ENCODE data around the gene KBTBD12. TPM values are rescaled to one million over a fixed set of nuclear protein-coding genes. Genes with fewer than 3 reads are reported as not detected.
A peak's percentile ranks its signal among the peaks of the same experiment; 100 is the strongest.
"Not testable (repeated sequence)": the region's sequence is repeated elsewhere in the genome, so short reads cannot be mapped to it uniquely, and the experiment has no call there.

Gene KBTBD12
- total and polyA plus RNA-seq, 9 donors = 7.9 to 18.2 (median 13.9) TPM

- peak; percentile 64 for DNase-seq
- H3K36me3 ChIP-seq (ENCODE audit: control insufficient read depth, insufficient read depth, low read length) = no peaks in the 10 kb centered on the region
- no peaks in the 10 kb centered on the region for H3K9me3 ChIP-seq (replicated peaks; ENCODE audit: control insufficient read depth, low read depth, low read length)
- H3K4me3 ChIP-seq (ENCODE audit: low read length) = no peak overlapping the region
- peak overlapping the region; percentile 1 for H3K27ac ChIP-seq (ENCODE audit: low read length)
- no CpG with 5 or more reads among the region's 3 CpGs for WGBS (ENCODE audit: insufficient coverage)
- H3K27me3 ChIP-seq (ENCODE audit: control insufficient read depth, insufficient read depth, low read length) = peaks cover 2% of the 10 kb centered on the region
- H3K4me1 ChIP-seq (ENCODE audit: control insufficient read depth, insufficient read depth, low read length) = no peaks in the 10 kb centered on the region
Observed at GRCh38 chr3:127899766-127900165, 15.3 kb upstream of the KBTBD12 start.

DNA sequence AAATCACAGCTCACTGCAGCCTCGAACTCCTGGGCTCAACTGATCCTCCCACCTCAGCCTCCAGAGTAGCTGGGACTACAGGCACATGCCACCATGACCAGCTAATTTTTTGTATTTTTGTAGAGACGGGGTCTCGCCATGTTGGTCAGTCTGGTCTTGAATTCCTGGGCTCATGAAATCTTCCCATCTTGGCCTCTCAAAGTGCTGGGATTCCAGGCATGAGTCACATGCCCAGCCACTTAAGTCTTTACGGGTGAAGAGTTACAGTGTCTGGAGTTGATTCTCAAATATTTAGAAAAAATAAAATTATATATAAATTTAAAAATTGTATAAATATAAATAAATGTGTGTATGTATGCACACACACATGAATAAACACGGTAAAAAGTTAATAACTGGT is 14.5 kb upstream of the KBTBD12 start:
- no peak overlapping the region for H3K27ac ChIP-seq (ENCODE audit: low read length)

DNA sequence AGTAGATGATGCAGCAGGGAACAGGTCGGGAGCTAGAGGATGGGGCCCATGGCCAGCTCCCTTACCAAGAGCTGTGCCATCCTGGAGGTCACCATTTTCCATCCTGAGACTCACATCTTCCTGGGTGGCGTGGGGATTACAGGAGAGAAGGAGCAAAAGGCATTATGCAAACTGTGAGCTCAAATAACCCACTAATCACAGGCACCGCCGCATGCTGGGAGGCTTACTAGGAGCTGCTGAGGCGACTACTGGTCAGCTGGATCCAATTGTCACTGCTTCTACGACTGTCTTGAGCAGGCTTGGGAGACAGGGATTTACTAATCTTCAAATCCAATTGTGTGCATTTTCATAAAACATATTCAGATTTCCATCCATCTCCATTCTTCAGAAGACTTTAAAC is 12.5 kb upstream of the KBTBD12 start:
- Histone ChIP-seq H3K27ac (ENCODE audit: low read length) (no peak overlapping the region), H3K4me3 (ENCODE audit: low read length) (no peak overlapping the region), H3K4me1 (ENCODE audit: control insufficient read depth, insufficient read depth, low read length) (no peaks in the 10 kb centered on the region), H3K9me3 (replicated peaks; ENCODE audit: control insufficient read depth, low read depth, low read length) (no peaks in the 10 kb centered on the region), H3K36me3 (ENCODE audit: control insufficient read depth, insufficient read depth, low read length) (no peaks in the 10 kb centered on the region), H3K27me3 (ENCODE audit: control insufficient read depth, insufficient read depth, low read length) (peaks cover 2% of the 10 kb centered on the region)
- DNase-seq = no peak
- WGBS (ENCODE audit: insufficient coverage) = 52% methylated on average over 2 of the region's 6 CpGs

More for the DNA sequence above, 14.5 kb upstream of the KBTBD12 start:
- WGBS (ENCODE audit: insufficient coverage) = no CpG with 5 or more reads among the region's 5 CpGs
- Histone ChIP-seq H3K4me3 (ENCODE audit: low read length) (no peak overlapping the region), H3K27me3 (ENCODE audit: control insufficient read depth, insufficient read depth, low read length) (peaks cover 2% of the 10 kb centered on the region), H3K4me1 (ENCODE audit: control insufficient read depth, insufficient read depth, low read length) (no peaks in the 10 kb centered on the region), H3K36me3 (ENCODE audit: control insufficient read depth, insufficient read depth, low read length) (no peaks in the 10 kb centered on the region), H3K9me3 (replicated peaks; ENCODE audit: control insufficient read depth, low read depth, low read length) (no peaks in the 10 kb centered on the region)
- no peak for DNase-seq

- peaks cover 2% of the 10 kb centered on the region for H3K27me3 ChIP-seq (ENCODE audit: control insufficient read depth, insufficient read depth, low read length)
- H3K27ac ChIP-seq (ENCODE audit: low read length) = no peak overlapping the region
- H3K9me3 ChIP-seq (replicated peaks; ENCODE audit: control insufficient read depth, low read depth, low read length) = no peaks in the 10 kb centered on the region
- H3K4me1 ChIP-seq (ENCODE audit: control insufficient read depth, insufficient read depth, low read length) = no peaks in the 10 kb centered on the region
- WGBS (ENCODE audit: insufficient coverage) = 75% methylated on average over 3 of the region's 6 CpGs
- H3K4me3 ChIP-seq (ENCODE audit: low read length) = no peak overlapping the region
- H3K36me3 ChIP-seq (ENCODE audit: control insufficient read depth, insufficient read depth, low read length) = no peaks in the 10 kb centered on the region
- DNase-seq = no peak
Observed at GRCh38 chr3:127903611-127904375, 11.2 kb upstream of the KBTBD12 start.

DNA sequence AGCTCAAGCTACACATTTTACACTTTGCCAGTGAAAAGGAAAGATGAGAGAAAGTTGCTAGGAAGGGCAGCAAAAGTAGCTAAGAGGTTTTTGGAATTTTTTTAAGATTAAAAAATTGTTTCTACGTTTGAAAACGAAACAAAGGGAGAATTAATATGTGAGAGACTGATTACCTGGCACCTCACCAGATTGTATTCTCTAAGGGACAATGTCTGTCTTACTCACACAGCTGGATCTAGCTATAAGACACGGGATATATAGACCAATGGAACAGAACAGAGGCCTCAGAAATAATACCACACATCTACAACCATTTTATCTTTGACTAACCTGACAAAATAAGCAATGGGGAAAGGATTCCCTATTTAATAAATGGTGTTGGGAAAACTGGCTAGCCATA is 9.5 kb upstream of the KBTBD12 start:
- Histone ChIP-seq H3K4me3 (ENCODE audit: low read length) (no peak overlapping the region), H3K36me3 (ENCODE audit: control insufficient read depth, insufficient read depth, low read length) (no peaks in the 10 kb centered on the region), H3K27ac (ENCODE audit: low read length) (no peak overlapping the region), H3K27me3 (ENCODE audit: control insufficient read depth, insufficient read depth, low read length) (peaks cover 2% of the 10 kb centered on the region), H3K4me1 (ENCODE audit: control insufficient read depth, insufficient read depth, low read length) (peaks cover 9% of the 10 kb centered on the region), H3K9me3 (replicated peaks; ENCODE audit: control insufficient read depth, low read depth, low read length) (no peaks in the 10 kb centered on the region)
- DNase-seq = peak; percentile 76
- no CpG with 5 or more reads among the region's 3 CpGs for whole genome bisulfite sequencing (ENCODE audit: insufficient coverage)

- not testable (repeated sequence) for H3K9me3 ChIP-seq (replicated peaks; ENCODE audit: control insufficient read depth, low read depth, low read length); H3K36me3 ChIP-seq (ENCODE audit: control insufficient read depth, insufficient read depth, low read length); H3K27ac ChIP-seq (ENCODE audit: low read length); H3K4me3 ChIP-seq (ENCODE audit: low read length); DNase-seq; H3K27me3 ChIP-seq (ENCODE audit: control insufficient read depth, insufficient read depth, low read length)
- WGBS (ENCODE audit: insufficient coverage) = 100% methylated on average over 2 of the region's 3 CpGs
- H3K4me1 ChIP-seq (ENCODE audit: control insufficient read depth, insufficient read depth, low read length) = peaks cover 19% of the 10 kb centered on the region
Observed at GRCh38 chr3:127906653-127907052, 8.4 kb upstream of the KBTBD12 start.

GRCh38 chr3:127908202-127908601 is 6.8 kb upstream of the KBTBD12 start:
- Histone ChIP-seq H3K9me3 (replicated peaks; ENCODE audit: control insufficient read depth, low read depth, low read length) (no peaks in the 10 kb centered on the region), H3K27me3 (ENCODE audit: control insufficient read depth, insufficient read depth, low read length) (no peaks in the 10 kb centered on the region), H3K36me3 (ENCODE audit: control insufficient read depth, insufficient read depth, low read length) (no peaks in the 10 kb centered on the region), H3K27ac (ENCODE audit: low read length) (no peak overlapping the region), H3K4me3 (ENCODE audit: low read length) (no peak overlapping the region), H3K4me1 (ENCODE audit: control insufficient read depth, insufficient read depth, low read length) (peaks cover 21% of the 10 kb centered on the region)
- peak; percentile 70 for DNase-seq
- no CpG with 5 or more reads among the region's 4 CpGs for WGBS (ENCODE audit: insufficient coverage)

DNA sequence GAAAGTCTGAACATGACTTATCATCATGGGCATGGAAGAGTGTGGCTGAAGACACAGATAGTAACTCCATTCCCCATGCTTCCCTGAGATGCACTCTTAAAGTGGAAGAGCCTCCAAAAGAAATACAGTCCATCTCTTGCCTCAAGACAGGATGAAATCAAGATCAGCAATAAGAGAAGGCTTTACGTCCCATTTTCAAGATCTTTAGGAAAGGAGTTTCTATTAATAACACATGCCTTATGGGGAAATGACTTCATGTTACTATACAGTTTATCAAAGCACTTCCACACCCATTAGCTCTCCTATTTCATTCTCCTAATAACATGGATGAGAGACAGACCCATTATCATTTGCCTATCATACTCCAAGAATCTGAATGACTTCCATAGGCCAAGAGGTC is 6.1 kb upstream of the KBTBD12 start:
- H3K36me3 ChIP-seq (ENCODE audit: control insufficient read depth, insufficient read depth, low read length) = no peaks in the 10 kb centered on the region
- H3K27me3 ChIP-seq (ENCODE audit: control insufficient read depth, insufficient read depth, low read length) = no peaks in the 10 kb centered on the region
- no peak overlapping the region for H3K4me3 ChIP-seq (ENCODE audit: low read length)
- DNase-seq = no peak
- H3K9me3 ChIP-seq (replicated peaks; ENCODE audit: control insufficient read depth, low read depth, low read length) = no peaks in the 10 kb centered on the region
- no CpG with 5 or more reads among the region's 1 CpG for WGBS (ENCODE audit: insufficient coverage)
- H3K4me1 ChIP-seq (ENCODE audit: control insufficient read depth, insufficient read depth, low read length) = peaks cover 21% of the 10 kb centered on the region
- no peak overlapping the region for H3K27ac ChIP-seq (ENCODE audit: low read length)

DNA sequence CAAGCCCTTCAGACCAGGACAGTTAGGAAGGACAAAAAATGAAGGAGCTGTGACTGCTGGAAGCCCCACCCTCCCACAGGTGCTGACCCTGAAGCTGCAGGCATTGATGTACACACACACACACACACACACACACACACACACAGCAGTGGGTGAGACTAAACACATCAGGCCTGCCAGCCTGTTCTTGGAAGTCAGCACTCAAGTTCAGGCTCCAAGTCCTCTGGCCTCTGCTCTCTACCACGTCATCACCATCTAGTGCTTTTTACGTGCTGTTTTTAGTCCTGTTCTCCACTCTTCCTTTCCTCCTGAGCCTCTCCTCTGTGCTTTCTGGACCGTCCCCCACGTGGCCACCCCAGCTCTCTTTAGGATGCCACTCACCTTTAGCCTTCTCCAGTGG is 5.4 kb upstream of the KBTBD12 start:
- no peak overlapping the region for H3K27ac ChIP-seq (ENCODE audit: low read length)
- H3K9me3 ChIP-seq (replicated peaks; ENCODE audit: control insufficient read depth, low read depth, low read length) = no peaks in the 10 kb centered on the region
- no peak for DNase-seq
- no peak overlapping the region for H3K4me3 ChIP-seq (ENCODE audit: low read length)
- peaks cover 26% of the 10 kb centered on the region for H3K4me1 ChIP-seq (ENCODE audit: control insufficient read depth, insufficient read depth, low read length)
- H3K27me3 ChIP-seq (ENCODE audit: control insufficient read depth, insufficient read depth, low read length) = no peaks in the 10 kb centered on the region
- WGBS (ENCODE audit: insufficient coverage) = 93% methylated on average over 2 of the region's 4 CpGs
- no peaks in the 10 kb centered on the region for H3K36me3 ChIP-seq (ENCODE audit: control insufficient read depth, insufficient read depth, low read length)

- DNase-seq = peak; percentile 98
- no peak overlapping the region for H3K4me3 ChIP-seq (ENCODE audit: low read length)
- no peaks in the 10 kb centered on the region for H3K9me3 ChIP-seq (replicated peaks; ENCODE audit: control insufficient read depth, low read depth, low read length)
- WGBS (ENCODE audit: insufficient coverage) = 0% methylated on average over 1 of the region's 8 CpGs
- H3K27ac ChIP-seq (ENCODE audit: low read length) = peak overlapping the region; percentile 93
- no peaks in the 10 kb centered on the region for H3K36me3 ChIP-seq (ENCODE audit: control insufficient read depth, insufficient read depth, low read length)
- H3K4me1 ChIP-seq (ENCODE audit: control insufficient read depth, insufficient read depth, low read length) = peaks cover 37% of the 10 kb centered on the region
- H3K27me3 ChIP-seq (ENCODE audit: control insufficient read depth, insufficient read depth, low read length) = peaks cover 6% of the 10 kb centered on the region
Observed at GRCh38 chr3:127911421-127911931, 3.6 kb upstream of the KBTBD12 start.

Measured in muscle of leg (tissue), 11 donors.